ENCODE data around the gene TAOK2.

Gene TAOK2

GRCh38 chr16:29990883-29991570 lies 17.4 kb downstream of the TAOK2 start:
- H3K9ac ChIP-seq (ENCODE audit: low read depth, low read length): no peak overlapping the region
- H3K36me3 ChIP-seq (ENCODE audit: insufficient read depth, low read length): peaks cover 73% of the 10 kb centered on the region
- no peak overlapping the region for H3K4me3 ChIP-seq (ENCODE audit: low read length)
- no peaks in the 10 kb centered on the region; the same call in 1 of the 2 replicates for H3K4me1 ChIP-seq (ENCODE audit: insufficient read depth, low read length)
- no peak overlapping the region for H3K27ac ChIP-seq (ENCODE audit: low read depth, low read length)
- WGBS: 95% methylated on average over 35 of the region's 35 CpGs
- no peaks in the 10 kb centered on the region for H3K27me3 ChIP-seq (ENCODE audit: insufficient read depth, low read length)
- H3K9me3 ChIP-seq (ENCODE audit: insufficient read depth, low read depth, low read length): no peaks in the 10 kb centered on the region

GRCh38 chr16:29991571-29991904 lies 17.9 kb downstream of the TAOK2 start:
- no peaks in the 10 kb centered on the region for H3K27me3 ChIP-seq (ENCODE audit: insufficient read depth, low read length)
- no peaks in the 10 kb centered on the region; the same call in 1 of the 2 replicates for H3K4me1 ChIP-seq (ENCODE audit: insufficient read depth, low read length)
- H3K9me3 ChIP-seq (ENCODE audit: insufficient read depth, low read depth, low read length): no peaks in the 10 kb centered on the region
- WGBS: 90% methylated on average over 3 of the region's 5 CpGs
- H3K36me3 ChIP-seq (ENCODE audit: insufficient read depth, low read length): peaks cover 68% of the 10 kb centered on the region
- no peak overlapping the region for H3K27ac ChIP-seq (ENCODE audit: low read depth, low read length)
- H3K9ac ChIP-seq (ENCODE audit: low read depth, low read length): no peak overlapping the region
- no peak overlapping the region for H3K4me3 ChIP-seq (ENCODE audit: low read length)

- Histone ChIP-seq H3K9ac (ENCODE audit: low read depth, low read length) (no peak overlapping the region), H3K27ac (ENCODE audit: low read depth, low read length) (no peak overlapping the region), H3K4me3 (ENCODE audit: low read length) (no peak overlapping the region), H3K27me3 (ENCODE audit: insufficient read depth, low read length) (no peaks in the 10 kb centered on the region), H3K4me1 (ENCODE audit: insufficient read depth, low read length) (no peaks in the 10 kb centered on the region; the same call in 1 of the 2 replicates), H3K36me3 (ENCODE audit: insufficient read depth, low read length) (peaks cover 60% of the 10 kb centered on the region), H3K9me3 (ENCODE audit: insufficient read depth, low read depth, low read length) (no peaks in the 10 kb centered on the region)
- WGBS: 87% methylated on average over 7 of the region's 7 CpGs
Measured at GRCh38 chr16:29992344-29992967, 18.8 kb downstream of the TAOK2 start.

- Histone ChIP-seq H3K27me3 (ENCODE audit: insufficient read depth, low read length) (no peaks in the 10 kb centered on the region), H3K27ac (ENCODE audit: low read depth, low read length) (no peak overlapping the region), H3K9ac (ENCODE audit: low read depth, low read length) (no peak overlapping the region), H3K4me1 (ENCODE audit: insufficient read depth, low read length) (no peaks in the 10 kb centered on the region; the same call in 1 of the 2 replicates), H3K4me3 (ENCODE audit: low read length) (no peak overlapping the region), H3K36me3 (ENCODE audit: insufficient read depth, low read length) (peaks cover 59% of the 10 kb centered on the region), H3K9me3 (ENCODE audit: insufficient read depth, low read depth, low read length) (no peaks in the 10 kb centered on the region)
- WGBS: 95% methylated on average over 25 of the region's 25 CpGs
Measured at GRCh38 chr16:29993191-29993902, 19.7 kb downstream of the TAOK2 start.

GRCh38 chr16:29993903-29994599 lies 20.4 kb downstream of the TAOK2 start:
- Histone ChIP-seq H3K36me3 (ENCODE audit: insufficient read depth, low read length) (peaks cover 55% of the 10 kb centered on the region), H3K9ac (ENCODE audit: low read depth, low read length) (no peak overlapping the region), H3K27ac (ENCODE audit: low read depth, low read length) (no peak overlapping the region), H3K4me1 (ENCODE audit: insufficient read depth, low read length) (no peaks in the 10 kb centered on the region; the same call in 1 of the 2 replicates), H3K27me3 (ENCODE audit: insufficient read depth, low read length) (no peaks in the 10 kb centered on the region), H3K9me3 (ENCODE audit: insufficient read depth, low read depth, low read length) (no peaks in the 10 kb centered on the region), H3K4me3 (ENCODE audit: low read length) (no peak overlapping the region; the same call in 1 of the 2 replicates)
- WGBS: 91% methylated on average over 9 of the region's 9 CpGs

GRCh38 chr16:29994600-29995323 lies 21.1 kb downstream of the TAOK2 start:
- H3K27me3 ChIP-seq (ENCODE audit: insufficient read depth, low read length): no peaks in the 10 kb centered on the region
- H3K4me1 ChIP-seq (ENCODE audit: insufficient read depth, low read length): no peaks in the 10 kb centered on the region; the same call in 1 of the 2 replicates
- 23% methylated on average over 24 of the region's 24 CpGs for WGBS

GRCh38 chr16:29995324-29995910 lies 21.7 kb downstream of the TAOK2 start, which contains the start of gene HIRIP3:
TSS of gene HIRIP3 (minus strand) at chr16:29995617. CDS start at chr16:29995605, 12 bp downstream.
- Histone ChIP-seq H3K4me1 (ENCODE audit: insufficient read depth, low read length) (peaks cover under 1% of the 10 kb centered on the region; the same call in 1 of the 2 replicates), H3K27ac (ENCODE audit: low read depth, low read length) (peak within 1 kb of the TSS; percentile 97), H3K9ac (ENCODE audit: low read depth, low read length) (peak within 1 kb of the TSS; percentile 95), H3K36me3 (ENCODE audit: insufficient read depth, low read length) (peaks cover 46% of the 10 kb centered on the region), H3K9me3 (ENCODE audit: insufficient read depth, low read depth, low read length) (no peaks in the 10 kb centered on the region), H3K27me3 (ENCODE audit: insufficient read depth, low read length) (no peaks in the 10 kb centered on the region), H3K4me3 (ENCODE audit: low read length) (peak within 1 kb of the TSS; percentile 93)
- WGBS: under 1% methylated on average over 53 of the region's 53 CpGs

More at GRCh38 chr16:29994600-29995323, 21.1 kb downstream of the TAOK2 start:
- Histone ChIP-seq H3K9me3 (ENCODE audit: insufficient read depth, low read depth, low read length) (no peaks in the 10 kb centered on the region), H3K36me3 (ENCODE audit: insufficient read depth, low read length) (peaks cover 53% of the 10 kb centered on the region), H3K9ac (ENCODE audit: low read depth, low read length) (peak overlapping the region; percentile 95), H3K27ac (ENCODE audit: low read depth, low read length) (peak overlapping the region; percentile 97), H3K4me3 (ENCODE audit: low read length) (peak overlapping the region; percentile 93)

- no peaks in the 10 kb centered on the region for H3K9me3 ChIP-seq (ENCODE audit: insufficient read depth, low read depth, low read length)
- no peaks in the 10 kb centered on the region for H3K27me3 ChIP-seq (ENCODE audit: insufficient read depth, low read length)
- under 1% methylated on average over 65 of the region's 65 CpGs for WGBS
- peaks cover 3% of the 10 kb centered on the region; the same call in 1 of the 2 replicates for H3K4me1 ChIP-seq (ENCODE audit: insufficient read depth, low read length)
- H3K36me3 ChIP-seq (ENCODE audit: insufficient read depth, low read length): peaks cover 40% of the 10 kb centered on the region
- peak within 1 kb of the TSS; percentile 93 for H3K4me3 ChIP-seq (ENCODE audit: low read length)
- H3K27ac ChIP-seq (ENCODE audit: low read depth, low read length): peak within 1 kb of the TSS; percentile 97
- peak within 1 kb of the TSS; percentile 95 for H3K9ac ChIP-seq (ENCODE audit: low read depth, low read length)
Measured at GRCh38 chr16:29995911-29996765, 22.5 kb downstream of the TAOK2 start, which contains the start of gene INO80E. TSS of gene INO80E (plus strand) at chr16:29996241. CDS start at chr16:29996311, 70 bp downstream.

- peak overlapping the region; percentile 66 for H3K9ac ChIP-seq (ENCODE audit: low read depth, low read length)
- peaks cover 3% of the 10 kb centered on the region; the same call in 1 of the 2 replicates for H3K4me1 ChIP-seq (ENCODE audit: insufficient read depth, low read length)
- H3K4me3 ChIP-seq (ENCODE audit: low read length): peak overlapping the region; percentile 93
- no peaks in the 10 kb centered on the region for H3K9me3 ChIP-seq (ENCODE audit: insufficient read depth, low read depth, low read length)
- WGBS: 34% methylated on average over 9 of the region's 9 CpGs
- peaks cover 37% of the 10 kb centered on the region for H3K36me3 ChIP-seq (ENCODE audit: insufficient read depth, low read length)
- H3K27me3 ChIP-seq (ENCODE audit: insufficient read depth, low read length): no peaks in the 10 kb centered on the region
- no peak overlapping the region for H3K27ac ChIP-seq (ENCODE audit: low read depth, low read length)
Measured at GRCh38 chr16:29996766-29997250, 23.1 kb downstream of the TAOK2 start.
